Measurements from ENCODE around the gene THAP12.
A peak's percentile ranks its signal among the peaks of the same experiment; 100 is the strongest.

Gene THAP12

GRCh38 chr11:76380159-76380976, 564 bp downstream of the THAP12 start:
- DNase-seq (ENCODE audit: low read depth), result peak; percentile 26

GRCh38 chr11:76379807-76380158, 1.1 kb downstream of the THAP12 start:
- no peak for DNase-seq (ENCODE audit: low read depth)

- DNase-seq (ENCODE audit: low read depth), result no peak
Measured at GRCh38 chr11:76376746-76377558, 4.0 kb downstream of the THAP12 start.

GRCh38 chr11:76371170-76371569, 9.8 kb downstream of the THAP12 start:
- no peak for DNase-seq (ENCODE audit: low read depth)

GRCh38 chr11:76369406-76369805, 11.5 kb downstream of the THAP12 start:
- DNase-seq (ENCODE audit: low read depth), result no peak

- no peak for DNase-seq (ENCODE audit: low read depth)
Measured at GRCh38 chr11:76368490-76368889, 12.4 kb downstream of the THAP12 start.

- DNase-seq (ENCODE audit: low read depth), result no peak
Measured at GRCh38 chr11:76365038-76365679, 15.8 kb downstream of the THAP12 start.

GRCh38 chr11:76362716-76363115, 18.2 kb downstream of the THAP12 start:
- no peak for DNase-seq (ENCODE audit: low read depth)

- no peak for DNase-seq (ENCODE audit: low read depth)
Measured at GRCh38 chr11:76361776-76362175, 19.2 kb downstream of the THAP12 start.

- no peak for DNase-seq (ENCODE audit: low read depth)
Measured at GRCh38 chr11:76361374-76361773, 19.6 kb downstream of the THAP12 start.

GRCh38 chr11:76355172-76355571, 25.8 kb downstream of the THAP12 start:
- DNase-seq (ENCODE audit: low read depth), result no peak

- DNase-seq (ENCODE audit: low read depth), result no peak
Measured at GRCh38 chr11:76348348-76348747, 32.6 kb downstream of the THAP12 start.

- no peak for DNase-seq (ENCODE audit: low read depth)
Measured at GRCh38 chr11:76347466-76347865, 33.5 kb downstream of the THAP12 start.

- DNase-seq (ENCODE audit: low read depth), result no peak
Measured at GRCh38 chr11:76339221-76339620, 41.7 kb downstream of the THAP12 start.

GRCh38 chr11:76337923-76338322, 43.0 kb downstream of the THAP12 start:
- DNase-seq (ENCODE audit: low read depth), result no peak

GRCh38 chr11:76337469-76337868, 43.5 kb downstream of the THAP12 start:
- no peak for DNase-seq (ENCODE audit: low read depth)

- DNase-seq (ENCODE audit: low read depth), result no peak
Measured at GRCh38 chr11:76336597-76336996, 44.3 kb downstream of the THAP12 start.

- no peak for DNase-seq (ENCODE audit: low read depth)
Measured at GRCh38 chr11:76335842-76336241, 45.1 kb downstream of the THAP12 start.

GRCh38 chr11:76334826-76335389, 46.0 kb downstream of the THAP12 start:
- no peak for DNase-seq (ENCODE audit: low read depth)

GRCh38 chr11:76330651-76331050, 50.3 kb downstream of the THAP12 start:
- DNase-seq (ENCODE audit: low read depth), result no peak

GRCh38 chr11:76329983-76330382, 50.9 kb downstream of the THAP12 start:
- no peak for DNase-seq (ENCODE audit: low read depth)

GRCh38 chr11:76329084-76329648, 51.8 kb downstream of the THAP12 start:
- no peak for DNase-seq (ENCODE audit: low read depth)
